SW480 (cell line): ENCODE measurements around the gene PIEZO1.
A peak's percentile ranks its signal among the peaks of the same experiment; 100 is the strongest.

Experiments
- DNase-seq: peaks from one replicate; pipeline ENCODE4 v3.0.0-alpha.2; 2016; ENCODE audit warnings: low spot score

PIEZO1 gene

GRCh38 chr16:88769617-88770460 is 15.2 kb downstream of the PIEZO1 start:
- peak; percentile 52 for DNase-seq

- DNase-seq = no peak
Observed at GRCh38 chr16:88768071-88768783, 16.8 kb downstream of the PIEZO1 start.

- DNase-seq = no peak
Observed at GRCh38 chr16:88767546-88768070, 17.4 kb downstream of the PIEZO1 start.

- DNase-seq = no peak
Observed at GRCh38 chr16:88766975-88767374, 18.0 kb downstream of the PIEZO1 start.

GRCh38 chr16:88764913-88765349 is 20.1 kb downstream of the PIEZO1 start:
- no peak for DNase-seq

GRCh38 chr16:88764080-88764479 is 20.9 kb downstream of the PIEZO1 start:
- no peak for DNase-seq

GRCh38 chr16:88763502-88764053 is 21.4 kb downstream of the PIEZO1 start:
- DNase-seq = peak; percentile 40

- no peak for DNase-seq
Observed at GRCh38 chr16:88762941-88763340, 22.1 kb downstream of the PIEZO1 start.

GRCh38 chr16:88762258-88762870 is 22.7 kb downstream of the PIEZO1 start:
- DNase-seq = no peak

- DNase-seq = no peak
Observed at GRCh38 chr16:88761830-88762229, 23.2 kb downstream of the PIEZO1 start.

GRCh38 chr16:88761143-88761534 is 23.9 kb downstream of the PIEZO1 start:
- DNase-seq = no peak

- DNase-seq = no peak
Observed at GRCh38 chr16:88760424-88761142, 24.4 kb downstream of the PIEZO1 start.

- no peak for DNase-seq
Observed at GRCh38 chr16:88759976-88760350, 25.1 kb downstream of the PIEZO1 start.

- no peak for DNase-seq
Observed at GRCh38 chr16:88759245-88759975, 25.6 kb downstream of the PIEZO1 start.

GRCh38 chr16:88758944-88759244 is 26.1 kb downstream of the PIEZO1 start:
- DNase-seq = no peak

GRCh38 chr16:88758227-88758943 is 26.6 kb downstream of the PIEZO1 start:
- DNase-seq = no peak

GRCh38 chr16:88755745-88756443 is 29.1 kb downstream of the PIEZO1 start:
- DNase-seq = no peak

- DNase-seq = no peak
Observed at GRCh38 chr16:88754912-88755744, 29.9 kb downstream of the PIEZO1 start.
